Aorta (tissue), 5 donors: ENCODE measurements around the gene NFATC2. TPM values are rescaled to one million over a fixed set of nuclear protein-coding genes. Genes with fewer than 3 reads are reported as not detected.
"Not testable (repeated sequence)": the region's sequence is repeated elsewhere in the genome, so short reads cannot be mapped to it uniquely, and the experiment has no call there.

ENCODE experiments used
- ATAC-seq: fragments of 200-7000 bp; cut with Tn5 transposase; one replicate; pipeline ENCODE4 v1.9.1; 2022; ENCODE audit warnings: moderate library complexity; ENCODE audit not compliant: low FRiP score
- DNase-seq, 2 donors: peaks; one replicate each; pipeline ENCODE4 v3.0.0-alpha.2; 2020
- H3K27ac ChIP-seq, 2 donors: one replicate each; pipeline ENCODE4 v1.5.1; 2013; ENCODE audit warnings: low read length in 2 of 2, mild to moderate bottlenecking in 2 of 2, moderate library complexity in 2 of 2, control low read depth in 1 of 2, inconsistent platforms in 1 of 2, low read depth in 1 of 2
- H3K27me3 ChIP-seq, 2 donors: one replicate each; pipeline ENCODE4 v1.6.1; 2013; ENCODE audit warnings: control low read depth in 1 of 2, low read length in 1 of 2, mild to moderate bottlenecking in 1 of 2, moderate library complexity in 1 of 2; ENCODE audit not compliant: insufficient read depth in 2 of 2, control insufficient read depth in 1 of 2
- H3K36me3 ChIP-seq, 2 donors: one replicate each; pipeline ENCODE4 v1.6.1; 2013; ENCODE audit warnings: control low read depth in 1 of 2, low read length in 1 of 2, mild to moderate bottlenecking in 1 of 2; ENCODE audit not compliant: insufficient read depth in 2 of 2, control insufficient read depth in 1 of 2
- H3K4me1 ChIP-seq, 2 donors: one replicate each; pipeline ENCODE4 v1.6.1; 2013; ENCODE audit warnings: low read length in 2 of 2, control low read depth in 1 of 2, mild to moderate bottlenecking in 1 of 2, moderate library complexity in 1 of 2; ENCODE audit not compliant: insufficient read depth in 2 of 2, control insufficient read depth in 1 of 2
- H3K4me3 ChIP-seq, 2 donors: one replicate each; pipeline ENCODE4 v1.5.1; 2013; ENCODE audit warnings: low read length in 2 of 2, control low read depth in 1 of 2, mild to moderate bottlenecking in 1 of 2
- H3K9me3 ChIP-seq: one replicate; pipeline ENCODE4 v1.6.1; 2013; ENCODE audit warnings: mild to moderate bottlenecking, low read length; ENCODE audit not compliant: control insufficient read depth
- WGBS, 2 donors: extraction: QIAGEN DNeasy Blood & Tissue Kit; methylation state at CpG; one replicate each; pipeline ENCODE4 v1.1.7; 2013; 5-methylcytosine and 5-hydroxymethylcytosine counted together
- intact Hi-C, 2 donors: fragments of 100-400 bp; cut with DNase I; formaldehyde crosslinking; loops; one replicate each; pipeline versions ENCODE4 v1.14.2 to v1.15.0; 2022
- polyA plus RNA-seq, 2 donors: library from polyadenylated mRNA; stranded (reverse); fragments of 200-250 nt; gene quantifications; one replicate each; pipeline ENCODE4 v1.2.3, GENCODE V29; 2013
- total RNA-seq, 2 donors: library from RNA; stranded (reverse); fragmentation: NEBNext Ultra II Directional; extraction: Animal tissue kit (Norgen Biotek cat#: 25700); gene quantifications; one replicate each; pipeline ENCODE4 v1.2.1, GENCODE V29; 2021
- donor health status: healthy with polysubstance abuse.
- donor health status: Bipolar disorder and iron deficiency.
- donor health status: DM: no; HTN: no; CAD: no.
- donor health status: DM: no; HTN: no; CAD: no.
- donor health status: DM: yes; HTN: yes; CAD: no.

The NFATC2 gene
- total and polyA plus RNA-seq, 4 donors, result 1.7 to 13.0 (median 7.4) TPM

- no peak overlapping the region for H3K4me3 ChIP-seq
- ATAC-seq (no peak), DNase-seq (no peak)
- intact Hi-C loops, result no loop called here
- 49 to 55% methylated on average over 6 of the region's 6 CpGs for WGBS, 2 donors
- no peaks in the 10 kb centered on the region for H3K4me1 ChIP-seq
- no peaks in the 10 kb centered on the region for H3K9me3 ChIP-seq
- no peak overlapping the region for H3K27ac ChIP-seq
- H3K36me3 ChIP-seq, result no peaks in the 10 kb centered on the region
- H3K27me3 ChIP-seq, result no peaks in the 10 kb centered on the region
Measured at GRCh38 chr20:51350941-51351631, 191.4 kb downstream of the NFATC2 start.

DNA sequence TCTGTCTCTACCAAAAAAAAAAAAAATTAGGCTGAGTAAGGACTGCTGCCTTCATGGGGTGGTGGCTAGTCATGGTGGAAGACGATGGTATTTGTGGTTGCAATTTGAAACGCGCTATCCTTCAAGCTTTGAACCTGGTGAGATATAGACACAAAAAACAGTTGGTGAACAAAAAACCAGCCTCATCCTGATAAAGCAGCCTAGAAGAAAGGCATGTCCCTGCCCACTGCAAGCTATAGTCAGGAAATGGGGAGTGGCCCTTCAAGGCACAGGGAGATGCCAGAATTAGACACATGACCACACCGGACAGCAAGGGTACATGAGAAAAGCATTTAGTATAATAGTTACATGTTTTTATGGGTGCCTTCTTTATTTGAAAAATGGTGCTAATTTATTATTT is 193.6 kb downstream of the NFATC2 start:
- 89 to 92% methylated on average over 4 of the region's 4 CpGs for WGBS, 2 donors
- no peaks in the 10 kb centered on the region for H3K9me3 ChIP-seq
- no peaks in the 10 kb centered on the region for H3K4me1 ChIP-seq
- H3K27me3 ChIP-seq, result no peaks in the 10 kb centered on the region
- H3K36me3 ChIP-seq, result no peaks in the 10 kb centered on the region
- H3K27ac ChIP-seq, result no peak overlapping the region
- H3K4me3 ChIP-seq, result no peak overlapping the region
- ATAC-seq, result no peak
- DNase-seq, result no peak
- intact Hi-C loops, result no loop called here

GRCh38 chr20:51347831-51348230 is 194.7 kb downstream of the NFATC2 start:
- Histone ChIP-seq H3K9me3 (no peaks in the 10 kb centered on the region), H3K4me3 (no peak overlapping the region), H3K4me1 (no peaks in the 10 kb centered on the region), H3K27ac (no peak overlapping the region), H3K36me3 (no peaks in the 10 kb centered on the region), H3K27me3 (no peaks in the 10 kb centered on the region)
- DNase-seq (no peak), ATAC-seq (no peak)
- intact Hi-C loops, result no loop called here
- WGBS, 2 donors, result 80 to 81% methylated on average over 1 of the region's 1 CpG

- no peaks in the 10 kb centered on the region for H3K4me1 ChIP-seq
- H3K36me3 ChIP-seq, result no peaks in the 10 kb centered on the region
- 49 to 53% methylated on average over 8 of the region's 8 CpGs for WGBS, 2 donors
- no peaks in the 10 kb centered on the region for H3K27me3 ChIP-seq
- no peak overlapping the region for H3K4me3 ChIP-seq
- intact Hi-C loops, result no loop called here
- no peaks in the 10 kb centered on the region for H3K9me3 ChIP-seq
- no peak overlapping the region for H3K27ac ChIP-seq
- ATAC-seq, result no peak
- DNase-seq, result no peak
Measured at GRCh38 chr20:51346686-51347485, 195.6 kb downstream of the NFATC2 start.

DNA sequence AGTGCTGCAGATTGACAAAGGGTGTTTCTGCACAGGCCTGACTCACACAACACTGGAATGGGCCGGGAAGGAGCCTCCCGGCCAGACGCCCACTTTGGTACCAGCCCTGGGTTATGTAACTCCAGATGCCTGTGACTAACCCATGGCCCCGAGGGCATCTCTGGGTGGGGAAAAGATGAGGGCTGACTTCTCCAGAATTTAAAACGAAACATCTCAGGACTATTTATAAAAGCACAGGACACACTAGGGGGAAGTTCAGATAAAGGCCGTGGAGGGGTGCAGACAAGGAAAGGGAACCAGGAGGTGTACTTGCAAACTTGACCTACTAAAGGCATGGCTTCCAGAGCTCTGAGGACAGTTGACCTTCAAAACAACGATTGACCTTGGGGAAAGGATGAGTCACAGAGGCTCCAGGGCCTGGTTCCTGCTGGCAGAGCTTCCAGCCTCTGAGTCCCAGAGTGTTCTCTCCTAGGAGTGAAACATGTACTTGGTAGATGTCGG is 196.9 kb downstream of the NFATC2 start:
- Histone ChIP-seq H3K27me3 (no peaks in the 10 kb centered on the region), H3K9me3 (no peaks in the 10 kb centered on the region), H3K4me1 (no peaks in the 10 kb centered on the region), H3K36me3 (no peaks in the 10 kb centered on the region), H3K27ac (no peak overlapping the region), H3K4me3 (no peak overlapping the region)
- ATAC-seq (peak; percentile 70), DNase-seq (no peak)
- intact Hi-C loops, result no loop called here
- 28 to 34% methylated on average over 8 of the region's 8 CpGs for WGBS, 2 donors

GRCh38 chr20:51343802-51344201 is 198.7 kb downstream of the NFATC2 start:
- intact Hi-C loops, H3K4me1 ChIP-seq, H3K36me3 ChIP-seq, DNase-seq, ATAC-seq, H3K9me3 ChIP-seq, H3K27ac ChIP-seq, H3K27me3 ChIP-seq, H3K4me3 ChIP-seq: not testable (repeated sequence)
- WGBS, 2 donors, result 71 to 84% methylated on average over 3 of the region's 3 CpGs

DNA sequence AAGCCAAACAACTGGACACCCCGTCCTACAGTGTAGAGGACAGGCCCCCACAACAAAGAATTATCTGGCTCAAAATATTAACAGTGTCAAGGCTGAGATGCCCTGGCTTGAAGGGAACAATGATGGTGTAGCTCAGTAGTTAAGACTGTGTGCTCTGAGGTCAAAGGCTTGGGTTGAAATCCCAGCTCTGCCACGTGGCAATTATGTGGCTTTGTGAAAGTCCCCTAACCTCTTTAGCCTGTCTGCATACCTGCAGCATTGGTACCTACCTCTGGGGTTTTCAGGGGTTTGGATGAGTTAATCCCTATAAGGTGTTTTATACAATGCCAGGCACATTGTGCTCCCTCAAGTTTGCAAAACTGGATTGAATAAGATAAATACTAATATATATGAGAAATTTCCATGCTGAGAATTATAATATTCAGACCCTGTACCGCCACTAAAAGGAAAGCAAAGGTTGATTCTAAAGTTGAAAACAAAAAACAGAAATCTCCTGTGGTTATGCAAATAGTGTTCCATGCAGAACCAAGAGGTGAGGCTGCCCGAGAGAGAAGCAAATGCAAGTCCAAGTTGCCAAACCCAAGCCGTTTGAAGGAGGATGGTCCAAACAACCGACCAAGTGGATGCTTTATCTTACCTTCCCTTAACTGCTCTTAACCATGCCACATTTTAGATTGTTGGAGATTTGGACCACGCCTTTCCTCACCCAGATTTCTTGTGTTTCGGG is 199.8 kb downstream of the NFATC2 start:
- DNase-seq, result no peak
- intact Hi-C loops, result no loop called here
- Histone ChIP-seq H3K27me3 (no peaks in the 10 kb centered on the region), H3K9me3 (no peaks in the 10 kb centered on the region), H3K4me3 (no peak overlapping the region), H3K36me3 (no peaks in the 10 kb centered on the region), H3K27ac (no peak overlapping the region), H3K4me1 (no peaks in the 10 kb centered on the region)
- no peak for ATAC-seq
- WGBS, 2 donors, result 84 to 89% methylated on average over 8 of the region's 8 CpGs

GRCh38 chr20:51341581-51341980 is 200.9 kb downstream of the NFATC2 start:
- Histone ChIP-seq H3K4me1 (no peaks in the 10 kb centered on the region), H3K4me3 (no peak overlapping the region), H3K36me3 (no peaks in the 10 kb centered on the region), H3K27me3 (no peaks in the 10 kb centered on the region), H3K9me3 (no peaks in the 10 kb centered on the region), H3K27ac (no peak overlapping the region)
- no peak for ATAC-seq
- DNase-seq, result no peak
- 55 to 58% methylated on average over 3 of the region's 3 CpGs for WGBS, 2 donors
- intact Hi-C loops, result no loop called here
